Adipose tissue (tissue), 3 donors: ENCODE results near the gene KRT16. TPM values are rescaled to one million over a fixed set of nuclear protein-coding genes. Genes with fewer than 3 reads are reported as not detected.
"Not testable (repeated sequence)": the region's sequence is repeated elsewhere in the genome, so short reads cannot be mapped to it uniquely, and the experiment has no call there.

Experiments
- H3K27ac ChIP-seq: one replicate; pipeline ENCODE4 v1.5.1; 2013; ENCODE audit warnings: low read depth, low read length
- WGBS, 3 donors: extraction: QIAGEN DNeasy Blood & Tissue Kit; methylation state at CpG; one replicate each; pipeline ENCODE4 v1.1.7; 2013; 5-methylcytosine and 5-hydroxymethylcytosine counted together
- polyA plus RNA-seq, 3 donors: library from polyadenylated mRNA; stranded (reverse); fragments of 200-250 nt; gene quantifications; one replicate each; pipeline ENCODE4 v1.2.3, GENCODE V29; 2013
- donor health status: healthy with polysubstance abuse.
- donor health status: Bipolar disorder and iron deficiency.
- donor health status: healthy.

Gene KRT16
- polyA plus RNA-seq, 3 donors = 0.16 to 15.5 (median 4.4) TPM

- WGBS, 3 donors = 69 to 79% (median 78%) methylated on average over 18 to 21 of the region's 21 CpGs
- no peak overlapping the region for H3K27ac ChIP-seq
Measured at GRCh38 chr17:41620583-41621434, 8.2 kb upstream of the KRT16 start.

- WGBS, 3 donors = 76 to 86% (median 80%) methylated on average over 6 of the region's 6 CpGs
- H3K27ac ChIP-seq = not testable (repeated sequence)
Measured at GRCh38 chr17:41619927-41620582, 7.5 kb upstream of the KRT16 start.

- no peak overlapping the region for H3K27ac ChIP-seq
- WGBS, 3 donors = 70 to 83% (median 80%) methylated on average over 16 to 18 of the region's 20 CpGs
Measured at GRCh38 chr17:41619036-41619926, 6.7 kb upstream of the KRT16 start.

- H3K27ac ChIP-seq = no peak overlapping the region
- WGBS, 3 donors = 47 to 62% (median 60%) methylated on average over 11 to 13 of the region's 13 CpGs
Measured at GRCh38 chr17:41618341-41619035, 5.9 kb upstream of the KRT16 start.

- H3K27ac ChIP-seq = no peak overlapping the region
- WGBS, 3 donors = 52 to 75% (median 56%) methylated on average over 11 of the region's 11 CpGs
Measured at GRCh38 chr17:41617698-41618097, 5.1 kb upstream of the KRT16 start.

GRCh38 chr17:41617136-41617535, 4.6 kb upstream of the KRT16 start:
- no peak overlapping the region for H3K27ac ChIP-seq
- WGBS, 3 donors = 66 to 87% (median 73%) methylated on average over 3 of the region's 3 CpGs

GRCh38 chr17:41616486-41616885, 3.9 kb upstream of the KRT16 start:
- 71 to 78% (median 74%) methylated on average over 4 of the region's 4 CpGs for WGBS, 3 donors
- H3K27ac ChIP-seq = not testable (repeated sequence)

GRCh38 chr17:41615454-41615853, 2.9 kb upstream of the KRT16 start:
- H3K27ac ChIP-seq = no peak overlapping the region
- WGBS, 3 donors = 32 to 49% (median 34%) methylated on average over 6 to 7 of the region's 7 CpGs

- 39 to 46% (median 41%) methylated on average over 9 of the region's 9 CpGs for WGBS, 3 donors
- H3K27ac ChIP-seq = not testable (repeated sequence)
Measured at GRCh38 chr17:41614767-41615166, 2.2 kb upstream of the KRT16 start.

GRCh38 chr17:41614098-41614497, 1.5 kb upstream of the KRT16 start:
- 91 to 92% (median 92%) methylated on average over 5 of the region's 5 CpGs for WGBS, 3 donors

GRCh38 chr17:41613277-41614082, 913 bp upstream of the KRT16 start:
- 76 to 96% (median 81%) methylated on average over 11 of the region's 11 CpGs for WGBS, 3 donors
- H3K27ac ChIP-seq = no peak overlapping the region

More at GRCh38 chr17:41614098-41614497, 1.5 kb upstream of the KRT16 start:
- no peak overlapping the region for H3K27ac ChIP-seq

GRCh38 chr17:41610965-41611640, 1.5 kb downstream of the KRT16 start:
- no peak overlapping the region for H3K27ac ChIP-seq
- 78 to 92% (median 89%) methylated on average over 25 of the region's 25 CpGs for WGBS, 3 donors

GRCh38 chr17:41610061-41610517, 2.5 kb downstream of the KRT16 start:
- 8 to 25% (median 12%) methylated on average over 10 of the region's 10 CpGs for WGBS, 3 donors
- not testable (repeated sequence) for H3K27ac ChIP-seq

GRCh38 chr17:41606930-41607329, 5.6 kb downstream of the KRT16 start:
- H3K27ac ChIP-seq = not testable (repeated sequence)
- 65 to 90% (median 73%) methylated on average over 4 of the region's 4 CpGs for WGBS, 3 donors

GRCh38 chr17:41602524-41602923, 10.0 kb downstream of the KRT16 start:
- 52 to 72% (median 60%) methylated on average over 2 of the region's 2 CpGs for WGBS, 3 donors

GRCh38 chr17:41600318-41600717, 12.2 kb downstream of the KRT16 start:
- H3K27ac ChIP-seq = no peak overlapping the region
- 59 to 81% (median 74%) methylated on average over 4 of the region's 4 CpGs for WGBS, 3 donors

More at GRCh38 chr17:41602524-41602923, 10.0 kb downstream of the KRT16 start:
- H3K27ac ChIP-seq = no peak overlapping the region

GRCh38 chr17:41599680-41600079, 12.9 kb downstream of the KRT16 start:
- 50 to 83% (median 59%) methylated on average over 1 of the region's 1 CpG for WGBS, 3 donors

More at GRCh38 chr17:41599680-41600079, 12.9 kb downstream of the KRT16 start:
- no peak overlapping the region for H3K27ac ChIP-seq
